D721Med (cell line): ENCODE data around the gene EFCAB5.
"Not testable (repeated sequence)": the region's sequence is repeated elsewhere in the genome, so short reads cannot be mapped to it uniquely, and the experiment has no call there.

Experiments used
- DNase-seq: peaks from one replicate; pipeline ENCODE4 v3.0.0; 2011; ENCODE audit warnings: low spot score; ENCODE audit not compliant: insufficient read length
- FAIRE-seq: peaks from 2 replicates; lab custom pipeline; 2011; peaks lifted over from hg19 to GRCh38; lab: Jason Lieb, UNC
- TF ChIP-seq, protein P1 (sequence below): IDR thresholded peaks from 2 replicates; pipeline ENCODE4 v1.5.1; 2012; ENCODE audit warnings: mild to moderate bottlenecking, control low read depth; ENCODE audit not compliant: insufficient read depth; ENCODE audit errors: missing control alignments

Gene EFCAB5

DNA sequence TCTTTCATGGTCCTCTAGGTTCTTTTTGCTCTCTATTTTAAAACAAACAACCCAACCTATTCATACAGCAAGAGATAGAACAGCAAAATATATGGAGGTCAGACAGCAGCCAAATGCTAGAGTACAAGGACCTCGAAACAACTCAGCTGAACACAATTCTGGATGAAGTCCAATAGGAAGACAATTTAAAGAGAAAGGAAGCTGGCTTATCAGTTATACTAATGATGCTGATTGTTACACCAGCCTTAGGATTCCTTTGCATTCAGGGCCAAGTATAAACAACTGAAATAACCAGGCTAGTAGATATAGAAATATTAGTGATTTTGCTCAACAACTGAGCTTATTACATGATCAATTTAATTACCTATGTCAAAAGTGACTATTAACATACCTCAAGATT is 13.9 kb upstream of the EFCAB5 start:
- DNase-seq (no peak), FAIRE-seq (no peak)
- TF ChIP-seq, protein P1, sequence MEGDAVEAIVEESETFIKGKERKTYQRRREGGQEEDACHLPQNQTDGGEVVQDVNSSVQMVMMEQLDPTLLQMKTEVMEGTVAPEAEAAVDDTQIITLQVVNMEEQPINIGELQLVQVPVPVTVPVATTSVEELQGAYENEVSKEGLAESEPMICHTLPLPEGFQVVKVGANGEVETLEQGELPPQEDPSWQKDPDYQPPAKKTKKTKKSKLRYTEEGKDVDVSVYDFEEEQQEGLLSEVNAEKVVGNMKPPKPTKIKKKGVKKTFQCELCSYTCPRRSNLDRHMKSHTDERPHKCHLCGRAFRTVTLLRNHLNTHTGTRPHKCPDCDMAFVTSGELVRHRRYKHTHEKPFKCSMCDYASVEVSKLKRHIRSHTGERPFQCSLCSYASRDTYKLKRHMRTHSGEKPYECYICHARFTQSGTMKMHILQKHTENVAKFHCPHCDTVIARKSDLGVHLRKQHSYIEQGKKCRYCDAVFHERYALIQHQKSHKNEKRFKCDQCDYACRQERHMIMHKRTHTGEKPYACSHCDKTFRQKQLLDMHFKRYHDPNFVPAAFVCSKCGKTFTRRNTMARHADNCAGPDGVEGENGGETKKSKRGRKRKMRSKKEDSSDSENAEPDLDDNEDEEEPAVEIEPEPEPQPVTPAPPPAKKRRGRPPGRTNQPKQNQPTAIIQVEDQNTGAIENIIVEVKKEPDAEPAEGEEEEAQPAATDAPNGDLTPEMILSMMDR = no peak

- FAIRE-seq (no peak), DNase-seq (no peak)
- TF ChIP-seq, protein P1 = no peak
Measured at GRCh38 chr17:29929006-29929532, 12.4 kb upstream of the EFCAB5 start.

DNA sequence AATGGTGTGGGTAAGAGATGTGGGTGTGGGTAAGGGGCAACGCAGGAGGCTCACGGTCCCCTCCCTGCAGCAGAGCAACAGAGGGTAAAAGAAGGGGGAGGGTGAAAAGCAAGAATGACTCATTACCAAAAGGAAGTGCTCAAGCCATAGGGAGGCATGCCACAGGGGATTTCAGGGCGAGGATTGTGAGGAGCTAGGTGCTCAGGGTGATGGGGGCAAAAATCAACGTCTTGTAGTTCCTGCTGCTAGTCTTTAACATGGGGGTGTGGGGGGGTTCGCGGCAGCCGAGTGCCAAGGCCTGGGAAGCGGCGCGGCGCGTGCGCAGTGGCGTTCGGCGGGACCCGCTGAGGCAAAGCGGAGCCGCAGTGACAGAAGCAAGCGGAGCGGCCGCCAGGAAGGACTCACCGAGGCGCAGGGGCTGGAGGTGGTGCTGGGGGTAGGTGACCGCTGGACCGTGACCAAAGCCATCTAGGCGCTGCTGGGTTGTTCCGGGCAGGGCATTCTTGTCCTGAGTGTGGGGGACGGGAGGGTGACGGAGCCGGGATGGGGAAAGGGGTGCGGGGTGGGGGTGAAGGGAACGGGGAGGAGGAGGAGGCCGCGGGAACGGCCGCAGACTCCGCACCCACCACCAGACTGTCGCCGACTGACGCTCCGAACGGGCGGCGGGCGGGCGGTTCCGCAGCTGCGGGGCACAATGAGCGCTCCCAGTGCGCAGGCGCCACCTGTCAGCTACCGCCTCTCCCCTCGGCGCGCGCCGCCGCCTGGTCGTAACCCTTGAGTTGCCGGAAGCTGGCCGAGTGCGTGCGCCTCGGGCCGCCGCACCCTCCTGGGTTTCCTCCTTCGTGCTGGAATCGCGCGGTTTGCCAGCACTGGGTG is 11.7 kb upstream of the EFCAB5 start, which contains the start of gene SSH2:
Gene SSH2, minus strand, starts transcription at position 696 of the 876 bp plus-strand sequence. Its CDS starts 228 bp downstream, at position 468.
- no peak for FAIRE-seq
- TF ChIP-seq, protein P1 = peak; percentile 3
- no peak for DNase-seq

GRCh38 chr17:29930409-29931010 is 10.9 kb upstream of the EFCAB5 start:
- DNase-seq = no peak
- FAIRE-seq = no peak

DNA sequence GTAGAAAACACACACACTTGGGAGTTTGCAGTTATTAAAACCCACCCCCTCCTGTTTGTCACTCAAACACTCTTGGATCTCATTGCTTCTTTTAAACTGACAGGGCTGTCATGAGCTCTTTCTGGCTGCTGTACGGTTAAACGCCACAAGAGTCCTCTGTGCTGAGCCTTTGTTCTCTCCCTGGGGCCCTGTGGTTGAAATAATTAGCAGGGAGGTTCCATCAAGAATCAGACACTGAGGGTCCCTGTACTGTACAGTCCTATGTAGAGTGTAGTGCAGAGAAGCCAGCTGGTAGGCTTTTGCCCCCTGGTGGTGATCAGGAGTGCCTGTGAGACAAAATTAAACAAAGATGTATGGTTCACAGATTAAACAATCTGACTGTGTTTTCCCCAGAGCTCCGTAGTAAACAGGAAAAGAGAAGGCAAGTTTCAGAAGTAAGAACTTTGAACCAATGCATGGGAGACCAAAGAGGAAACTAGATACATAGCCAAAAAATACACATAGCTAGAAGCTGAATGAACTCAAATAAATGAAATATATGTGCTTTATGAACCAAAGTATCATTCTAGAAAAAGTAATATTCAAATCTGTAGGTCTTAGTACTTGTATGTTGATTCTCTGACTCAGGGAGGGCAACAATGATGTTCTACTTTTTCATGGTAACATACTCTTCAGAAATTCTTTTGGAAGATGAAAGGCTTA is 10.1 kb upstream of the EFCAB5 start:
- FAIRE-seq = peak; percentile 88
- DNase-seq = no peak
- TF ChIP-seq, protein P1 = peak; percentile 99

More at GRCh38 chr17:29930409-29931010, 10.9 kb upstream of the EFCAB5 start:
- TF ChIP-seq, protein P1 = no peak

GRCh38 chr17:29933379-29933778 is 8.1 kb upstream of the EFCAB5 start:
- DNase-seq = no peak
- TF ChIP-seq, protein P1 = peak; percentile 42
- no peak for FAIRE-seq

GRCh38 chr17:29935909-29936308 is 5.5 kb upstream of the EFCAB5 start:
- not testable (repeated sequence) for FAIRE-seq, DNase-seq
